Measurements from ENCODE around the gene TM9SF1.

TM9SF1 gene

DNA sequence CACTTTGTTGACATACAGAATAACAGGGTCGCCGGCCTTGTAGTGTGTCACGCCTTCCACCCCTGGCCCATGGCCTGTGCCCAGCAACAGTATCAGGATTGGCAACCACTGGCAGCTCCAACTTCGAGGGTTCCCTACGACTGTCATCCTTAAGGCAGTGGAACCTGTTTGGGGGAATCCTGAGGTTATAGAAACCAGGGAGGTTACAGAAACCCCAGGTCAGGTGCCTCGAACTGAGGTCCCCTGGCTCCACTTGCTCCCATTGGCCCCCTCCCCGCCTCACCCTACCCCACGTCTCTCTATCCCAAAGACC, 412 bp downstream of the TM9SF1 start:
- DNase-seq, result no peak

DNA sequence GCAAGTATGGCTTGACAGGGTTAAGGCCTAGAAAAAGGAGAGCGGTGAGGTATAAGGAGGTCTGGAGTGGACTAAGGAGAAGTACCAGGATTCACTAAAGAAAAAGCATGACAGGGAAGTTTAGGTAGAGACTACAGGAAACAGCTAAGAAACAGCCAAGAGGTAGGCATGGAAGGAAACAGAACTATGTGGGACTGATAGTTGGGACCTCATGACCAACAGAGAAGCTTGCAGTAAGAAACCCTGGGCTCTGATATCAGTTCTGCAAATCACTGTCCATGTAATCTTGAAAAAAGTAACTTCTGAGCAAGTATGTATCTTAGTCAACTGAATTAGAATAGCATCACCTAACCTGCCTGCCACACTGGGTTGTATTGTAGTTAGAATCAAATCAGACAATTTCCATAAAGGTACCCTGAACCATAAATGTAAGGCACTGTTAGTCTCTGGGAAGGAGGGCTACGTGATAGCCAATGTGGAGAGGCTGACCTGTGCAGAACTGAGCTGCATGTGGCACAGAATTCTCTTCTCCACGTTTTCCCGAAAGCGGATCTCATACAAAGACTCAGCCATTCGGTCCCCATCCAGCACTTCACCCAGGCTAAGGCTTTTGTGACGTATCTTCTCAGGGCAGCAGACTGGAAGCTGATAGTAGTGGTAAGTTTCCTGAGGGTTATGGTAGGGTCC, 912 bp downstream of the TM9SF1 start:
- DNase-seq, result no peak

DNA sequence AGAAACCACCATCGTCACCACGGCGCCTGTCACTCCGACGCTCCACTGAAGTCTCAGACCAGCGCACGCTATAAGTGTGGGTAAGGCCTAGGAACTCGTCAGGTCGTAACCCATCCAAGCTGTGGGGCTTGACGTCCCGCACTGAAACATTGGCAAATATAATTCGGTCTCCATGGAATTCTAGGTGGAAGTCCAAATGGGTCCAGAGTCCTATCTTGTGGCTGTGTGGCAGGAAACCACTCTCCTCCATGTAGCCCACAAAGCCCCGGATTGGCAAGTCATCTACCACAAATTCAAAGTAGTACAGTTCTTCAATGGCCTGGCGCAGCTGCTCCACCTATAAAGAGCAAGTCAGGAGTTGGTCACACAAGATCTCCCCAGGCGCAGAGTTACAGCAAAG, 2.3 kb downstream of the TM9SF1 start:
- no peak for DNase-seq

DNA sequence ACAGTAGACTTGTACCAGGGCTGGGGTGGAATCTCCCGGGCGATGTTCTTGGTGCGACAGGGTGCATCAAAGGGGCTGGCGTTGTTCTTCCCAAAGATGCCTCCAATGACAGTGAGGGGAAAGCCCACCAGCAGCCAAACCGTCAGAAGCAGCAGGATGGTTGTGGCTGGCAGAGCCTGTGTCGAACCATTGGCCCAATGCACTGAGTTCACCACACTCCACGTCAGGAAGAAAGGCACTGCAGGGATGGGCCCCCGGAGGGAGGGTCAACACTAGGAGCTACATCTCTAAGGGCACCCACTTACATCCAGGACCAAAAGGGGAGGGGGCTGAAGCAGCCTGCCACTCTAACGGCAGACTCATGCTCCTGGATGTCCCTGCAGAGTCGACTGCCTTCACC, 4.8 kb downstream of the TM9SF1 start:
- no peak for DNase-seq

DNA sequence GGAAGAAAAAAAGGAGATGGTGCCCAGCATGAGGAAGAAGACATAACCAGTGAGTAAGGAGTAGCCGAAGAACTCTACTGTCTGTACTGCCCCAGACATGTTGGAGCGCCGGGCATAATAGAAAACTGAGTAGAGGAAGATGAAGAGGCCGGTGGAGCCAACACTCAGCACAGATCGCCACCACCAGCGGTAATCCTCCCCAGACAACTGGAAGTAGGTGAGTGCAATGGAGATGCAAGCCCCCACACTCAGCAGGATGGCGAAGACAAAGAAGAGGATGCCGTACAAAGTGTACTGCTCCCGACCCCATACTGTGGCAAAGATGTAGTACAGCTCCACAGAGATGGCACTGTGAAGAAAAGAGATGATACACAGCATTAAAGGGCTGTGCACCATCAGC, 5.8 kb downstream of the TM9SF1 start:
- DNase-seq, result no peak

DNA sequence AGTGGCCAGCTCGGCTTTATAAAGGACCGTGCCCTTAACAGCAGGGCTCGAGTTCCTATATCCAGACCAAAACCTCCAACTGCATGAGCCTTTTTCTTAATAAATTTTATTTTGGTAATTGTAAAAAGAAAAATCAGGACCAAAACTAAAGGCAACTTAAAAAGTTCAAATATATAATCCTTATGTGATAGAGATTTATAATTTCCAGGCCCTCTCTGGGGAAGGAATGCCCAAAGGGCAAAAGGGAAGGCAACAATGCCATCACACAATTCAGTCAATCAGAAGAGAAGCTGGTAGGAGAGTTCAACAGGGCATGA, 6.2 kb downstream of the TM9SF1 start:
- no peak for DNase-seq

DNA sequence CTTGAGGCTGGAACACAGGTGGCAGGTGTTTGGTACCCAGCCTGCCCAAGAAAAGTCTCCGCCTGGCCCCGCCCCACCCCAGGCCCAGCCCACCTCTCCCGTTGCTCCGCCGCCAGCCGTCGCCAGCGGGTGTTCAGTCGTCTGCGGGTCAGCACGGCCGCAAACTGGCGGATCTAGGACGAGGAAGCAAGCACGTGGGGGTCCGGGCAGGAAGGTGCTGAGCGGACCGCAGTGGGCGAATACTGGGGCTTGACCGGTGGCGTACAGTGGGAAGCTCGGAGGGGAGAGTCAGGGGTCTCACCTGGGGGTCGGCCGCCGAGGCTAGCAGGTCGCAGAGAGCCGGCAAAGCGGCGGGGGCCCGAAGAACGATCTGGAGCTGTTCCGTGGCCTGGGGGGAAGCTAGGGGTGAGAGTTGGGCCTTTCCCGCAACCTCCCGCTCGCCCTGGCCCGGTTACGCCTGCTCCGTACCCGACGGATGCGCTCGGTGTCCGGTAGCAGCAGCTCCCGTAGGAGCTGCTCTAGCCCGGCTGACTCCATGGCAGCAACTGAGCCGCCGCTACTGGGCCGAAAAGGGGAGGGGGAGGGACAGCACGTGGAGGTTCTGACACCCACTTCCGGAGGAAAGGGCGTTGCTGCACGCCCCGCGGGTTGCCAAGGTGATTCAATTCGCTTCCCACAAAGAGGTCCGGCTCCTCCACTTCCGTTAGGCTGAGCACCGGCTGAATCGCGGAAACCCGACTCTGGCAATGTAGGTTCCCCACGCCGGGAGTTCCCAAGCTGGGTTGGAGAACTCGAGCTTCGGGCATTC, 6.8 kb downstream of the TM9SF1 start, which contains the start of gene IPO4:
IPO4 (minus strand) TSS at position 566 of the 808 bp plus-strand sequence; CDS start at position 537, 29 bp downstream.
- peak; percentile 95 for DNase-seq

DNA sequence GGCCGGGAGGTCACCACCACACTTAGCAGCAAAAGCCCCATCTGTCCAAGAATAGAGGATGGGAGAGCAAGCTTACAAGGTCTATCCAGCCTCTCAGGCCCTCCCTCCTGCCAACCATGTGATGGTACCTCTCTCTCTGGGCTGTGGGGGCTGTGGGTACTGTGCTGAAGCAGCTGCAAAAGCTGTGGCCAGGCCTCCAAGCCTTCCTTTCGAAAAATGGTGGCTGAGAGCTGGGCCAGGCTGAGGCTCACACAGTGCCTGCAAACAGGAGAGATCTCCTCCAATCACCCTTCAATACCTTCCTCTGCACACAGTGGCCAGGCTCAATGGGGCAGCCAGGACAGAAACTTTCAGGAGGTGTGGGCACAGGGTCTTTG, 7.7 kb downstream of the TM9SF1 start:
- DNase-seq, result no peak

DNA sequence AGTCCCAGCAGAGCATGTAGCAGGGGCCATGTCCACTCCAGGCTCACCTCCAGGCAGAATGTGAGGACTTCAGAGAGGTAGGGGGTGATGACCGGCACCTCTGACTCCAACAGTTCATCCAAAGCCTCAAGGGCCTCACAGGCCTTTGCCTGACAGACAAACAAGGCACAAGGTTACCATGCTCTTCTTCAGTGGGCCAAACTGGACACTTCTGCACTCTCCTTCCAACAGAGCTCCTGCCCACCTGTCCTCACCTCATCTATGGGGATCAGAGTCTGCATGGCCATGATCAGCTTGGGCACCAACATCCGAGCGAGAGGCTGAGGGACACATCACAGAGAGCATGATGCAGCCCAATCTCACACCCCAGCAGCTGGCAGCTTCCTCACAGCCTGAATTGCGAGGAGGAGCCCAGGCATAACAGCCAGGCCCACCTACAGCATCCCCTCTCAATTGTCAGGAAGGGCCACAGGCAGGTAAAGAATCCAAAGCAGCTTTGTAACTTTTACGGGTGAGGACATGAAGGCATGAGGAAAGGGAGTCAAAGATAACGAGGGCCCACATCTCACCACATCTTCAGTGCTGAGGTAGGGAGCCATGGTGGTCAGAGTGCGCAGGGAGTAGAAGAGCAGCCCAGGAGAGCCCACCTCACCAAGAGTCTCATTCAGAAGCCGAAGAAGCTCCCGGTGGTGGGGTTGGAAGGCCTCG, 8.3 kb downstream of the TM9SF1 start:
- DNase-seq, result no peak

DNA sequence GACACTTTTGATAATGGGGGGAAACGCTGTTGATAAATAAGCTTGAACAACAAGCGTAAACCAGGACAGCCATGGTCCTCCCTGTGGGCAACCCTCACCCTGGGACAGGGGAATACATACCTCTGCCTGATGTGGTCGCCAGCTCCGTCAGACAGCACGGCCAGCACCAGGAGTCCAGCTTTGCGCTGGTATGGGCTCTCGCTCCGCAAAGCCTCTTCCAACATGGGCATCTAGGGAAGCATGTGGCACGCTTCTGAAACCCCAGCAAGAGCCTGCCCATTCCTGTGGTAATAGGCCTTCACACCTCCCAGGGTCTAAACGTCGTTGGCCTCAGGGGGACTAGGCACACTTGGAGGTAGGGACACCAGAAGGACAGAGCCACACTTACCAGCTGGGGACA, 9.5 kb downstream of the TM9SF1 start:
- no peak for DNase-seq

DNA sequence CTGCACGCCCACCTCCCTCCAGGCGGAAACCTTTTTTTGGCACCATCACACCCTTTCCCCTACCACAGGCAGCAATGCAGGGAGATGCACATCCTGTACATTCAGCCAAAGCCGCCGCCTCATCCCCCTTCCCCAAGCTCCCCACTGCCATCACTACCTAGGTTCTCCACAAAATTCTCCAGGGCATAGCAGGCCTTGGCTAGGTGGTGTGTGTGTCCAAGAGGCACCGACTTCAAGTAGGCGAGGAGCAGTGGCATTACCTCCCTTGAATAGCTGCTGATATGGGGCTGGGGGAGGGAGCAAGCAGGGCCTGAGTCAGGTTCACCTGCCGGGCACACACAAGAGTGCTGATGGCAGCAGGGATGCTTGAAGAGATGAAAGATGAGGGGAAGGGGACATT, 10.2 kb downstream of the TM9SF1 start:
- DNase-seq, result no peak

DNA sequence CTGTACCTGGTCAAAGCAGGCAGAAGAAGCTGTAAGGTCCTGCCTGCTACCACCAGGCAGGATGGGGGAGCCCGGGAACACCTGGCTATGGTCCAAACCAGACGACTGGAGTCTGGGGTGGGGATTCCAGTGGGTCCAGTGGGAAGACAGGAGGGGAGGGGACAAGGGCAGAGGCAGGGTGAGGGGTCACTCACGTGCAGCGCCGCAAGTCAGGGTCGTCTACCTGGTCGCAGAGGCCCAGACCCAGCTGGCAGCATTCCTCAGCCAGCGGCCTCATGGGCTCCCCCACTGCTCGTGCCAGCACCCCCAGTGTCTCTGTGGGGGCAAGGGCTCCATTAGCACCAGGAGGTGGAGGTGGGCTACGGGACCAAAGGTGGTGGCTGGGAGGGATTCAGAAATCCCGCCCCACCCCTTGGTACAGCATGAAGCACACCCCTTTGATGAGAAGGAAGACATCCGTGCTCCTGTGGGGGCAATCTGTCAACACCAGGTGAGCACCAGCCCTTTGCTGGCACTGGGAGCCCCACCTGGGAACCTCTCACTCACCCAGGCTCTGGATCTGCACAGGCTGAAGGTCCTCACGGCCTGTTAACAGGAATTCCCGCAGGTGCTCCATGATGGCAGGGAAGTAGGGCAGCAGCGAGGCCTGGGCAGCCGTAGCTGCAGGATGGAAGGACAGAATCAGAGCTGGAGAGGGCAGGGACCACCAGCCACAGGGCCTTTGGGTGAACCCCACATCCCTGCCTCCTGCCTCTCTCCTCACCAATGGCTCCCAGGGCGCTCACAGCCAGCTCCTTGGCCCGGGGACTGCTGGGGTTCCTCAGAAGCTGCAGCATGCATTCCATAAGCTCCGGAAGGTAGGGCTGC, 10.9 kb downstream of the TM9SF1 start:
- no peak for DNase-seq

DNA sequence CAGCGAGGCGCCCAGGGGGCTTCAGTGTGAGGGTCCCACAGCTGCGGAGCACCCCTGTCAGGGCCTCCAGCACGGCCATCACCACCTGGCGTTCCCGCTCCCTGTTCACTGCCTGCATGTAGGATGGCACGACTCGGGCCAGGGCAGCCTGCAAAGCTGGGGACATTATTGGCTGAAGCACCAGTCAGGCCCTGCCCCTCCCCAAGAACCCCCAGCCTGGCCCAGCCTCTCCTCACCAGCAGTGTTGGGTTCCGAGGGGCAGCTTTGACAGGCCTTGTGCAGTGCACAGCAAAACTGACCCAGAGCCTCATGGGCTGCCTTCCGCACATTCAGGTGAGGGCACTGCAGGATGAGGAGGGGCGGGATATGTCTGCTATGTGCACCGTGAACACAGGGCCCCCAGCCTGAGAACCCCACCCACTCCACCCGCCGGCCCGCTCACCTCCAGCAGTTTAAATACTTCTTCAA, 12.2 kb downstream of the TM9SF1 start:
- no peak for DNase-seq

DNA sequence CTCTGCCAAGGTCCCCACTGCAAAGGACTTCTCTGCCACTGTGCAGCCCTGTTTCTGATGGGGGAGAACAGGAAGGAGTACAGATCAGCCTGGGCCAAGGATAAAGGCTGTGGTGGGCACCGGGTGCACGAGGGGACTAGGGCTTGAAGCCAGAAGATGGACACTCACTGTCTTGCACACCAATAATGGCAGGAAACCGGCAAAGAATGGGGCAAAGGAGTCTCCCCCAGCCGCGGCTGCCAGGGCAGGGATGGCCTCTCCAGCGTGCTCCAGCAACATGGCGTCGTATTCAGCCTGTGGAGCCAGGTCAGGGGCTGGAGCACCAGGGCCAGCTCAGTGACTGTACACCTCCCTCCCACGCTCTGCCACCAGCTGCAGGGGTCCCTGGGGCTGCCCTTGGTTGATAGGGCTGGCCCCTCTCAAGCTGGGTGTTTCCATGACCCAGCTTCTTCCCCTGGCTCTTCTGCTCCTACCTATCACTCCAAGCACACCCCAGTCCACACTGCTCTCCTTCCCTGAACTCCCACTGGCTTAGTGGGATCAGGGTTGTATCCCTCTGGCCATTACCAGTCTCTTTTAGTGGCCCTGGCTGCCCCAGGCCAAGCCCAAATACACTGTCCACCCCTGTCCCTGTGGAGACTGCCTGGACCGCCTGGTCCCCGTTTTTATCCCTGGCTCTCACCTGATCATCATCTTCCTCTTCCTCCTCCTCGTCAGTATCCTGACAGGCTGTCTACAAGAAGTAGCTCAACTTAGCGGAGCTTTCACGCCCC, 12.9 kb downstream of the TM9SF1 start:
- no peak for DNase-seq

DNA sequence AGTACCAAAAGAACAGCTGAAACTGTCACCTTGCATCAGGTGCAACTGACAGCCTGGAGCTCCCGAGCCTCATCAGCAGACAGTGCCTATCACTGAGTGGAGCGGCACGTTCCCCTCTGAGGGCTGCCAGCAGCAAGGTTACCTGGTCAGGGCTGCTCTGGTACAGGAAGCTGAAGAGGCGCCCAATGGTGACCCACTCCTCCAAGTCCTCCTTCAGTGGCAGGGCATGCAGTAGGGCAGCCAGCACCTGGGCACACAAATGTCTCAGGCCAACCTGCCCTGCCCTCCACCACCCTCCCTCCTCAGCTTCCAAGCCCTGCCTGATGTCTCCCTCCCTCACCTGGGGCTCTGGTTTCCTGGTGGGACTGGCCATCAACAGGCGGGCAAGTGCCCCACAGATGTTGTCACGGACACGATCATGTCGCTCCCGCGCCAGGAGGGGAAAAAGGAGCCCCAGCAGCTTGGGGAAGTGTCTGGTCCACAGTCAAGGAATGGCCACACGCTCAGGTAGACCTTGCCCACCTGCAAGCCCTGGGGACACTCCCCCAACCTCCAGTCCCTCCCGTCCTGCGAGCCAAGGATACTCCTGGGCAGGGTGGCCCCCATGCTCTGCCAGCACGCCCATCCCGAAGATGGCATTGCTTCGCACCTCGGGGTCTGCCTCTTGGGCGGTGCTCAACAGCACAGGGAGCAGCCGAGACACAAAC, 13.7 kb downstream of the TM9SF1 start:
- DNase-seq, result no peak

DNA sequence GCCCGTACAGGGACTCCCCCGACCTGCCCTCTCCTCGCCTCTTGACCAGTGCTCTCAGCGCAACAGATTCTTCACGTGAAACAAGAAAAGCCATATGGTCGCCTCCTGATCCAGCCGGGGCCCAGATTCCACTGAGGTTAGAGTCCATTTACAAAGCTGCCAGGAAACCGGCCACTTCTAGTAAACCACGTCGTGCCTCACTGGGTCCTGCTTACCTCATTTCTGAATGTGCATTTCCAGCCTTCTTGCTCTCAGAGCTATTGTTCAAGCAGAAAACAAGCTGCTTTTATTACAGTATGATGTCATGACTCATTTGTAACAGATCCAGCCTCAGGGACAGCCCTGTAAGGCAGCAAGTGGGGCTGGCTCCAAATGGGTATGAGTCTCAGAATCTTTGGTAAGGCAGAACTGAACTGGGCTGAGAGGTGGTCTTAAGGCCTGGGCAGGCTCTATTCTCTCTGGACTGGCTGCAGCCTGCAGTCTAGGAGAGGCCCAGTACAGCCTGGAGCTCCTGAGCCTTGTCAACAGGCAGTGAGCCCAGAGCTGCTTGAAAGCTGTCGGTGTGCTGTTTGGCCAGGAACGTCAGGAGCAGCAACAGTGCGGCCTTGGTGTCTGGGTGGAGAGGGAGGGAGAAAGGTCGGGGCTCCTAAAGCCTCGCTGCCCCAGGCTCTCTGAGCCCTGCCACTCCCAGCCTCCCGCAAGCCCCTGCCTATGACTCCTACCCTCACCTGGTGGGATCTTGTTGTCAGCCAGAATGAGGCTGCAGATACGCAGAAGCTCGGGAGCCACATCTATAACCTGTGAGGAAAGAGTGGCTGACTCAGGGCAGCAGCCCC, 15.1 kb downstream of the TM9SF1 start:
- no peak for DNase-seq

DNA sequence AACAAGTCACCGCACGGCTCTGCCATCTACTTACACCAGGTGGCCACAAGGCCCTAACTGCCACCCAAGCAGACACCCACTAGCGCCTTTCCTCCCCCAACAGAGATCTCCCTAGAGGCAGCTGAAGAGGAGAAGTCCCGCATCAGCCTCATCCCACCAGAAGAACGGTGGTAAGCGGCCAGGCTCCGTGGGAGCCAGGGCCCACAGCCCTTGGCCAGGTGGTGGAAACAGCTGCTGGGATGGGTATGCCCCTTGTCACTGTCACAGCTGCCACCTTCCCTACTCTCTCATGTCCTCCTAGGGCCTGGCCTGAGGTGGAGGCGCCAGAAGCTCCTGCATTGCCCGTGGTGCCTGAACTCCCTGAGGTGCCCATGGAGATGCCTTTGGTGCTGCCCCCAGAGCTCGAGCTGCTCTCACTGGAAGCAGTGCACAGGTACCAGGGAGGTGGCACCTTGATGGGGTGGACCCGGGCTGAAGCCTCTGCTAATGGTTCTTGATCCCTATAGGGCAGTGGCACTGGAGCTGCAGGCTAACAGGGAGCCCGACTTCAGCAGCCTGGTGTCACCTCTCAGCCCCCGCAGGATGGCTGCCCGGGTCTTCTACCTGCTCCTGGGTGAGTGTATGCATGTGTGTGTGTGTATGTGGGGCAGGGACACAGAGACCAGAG, 15.8 kb downstream of the TM9SF1 start:
- DNase-seq, result no peak

DNA sequence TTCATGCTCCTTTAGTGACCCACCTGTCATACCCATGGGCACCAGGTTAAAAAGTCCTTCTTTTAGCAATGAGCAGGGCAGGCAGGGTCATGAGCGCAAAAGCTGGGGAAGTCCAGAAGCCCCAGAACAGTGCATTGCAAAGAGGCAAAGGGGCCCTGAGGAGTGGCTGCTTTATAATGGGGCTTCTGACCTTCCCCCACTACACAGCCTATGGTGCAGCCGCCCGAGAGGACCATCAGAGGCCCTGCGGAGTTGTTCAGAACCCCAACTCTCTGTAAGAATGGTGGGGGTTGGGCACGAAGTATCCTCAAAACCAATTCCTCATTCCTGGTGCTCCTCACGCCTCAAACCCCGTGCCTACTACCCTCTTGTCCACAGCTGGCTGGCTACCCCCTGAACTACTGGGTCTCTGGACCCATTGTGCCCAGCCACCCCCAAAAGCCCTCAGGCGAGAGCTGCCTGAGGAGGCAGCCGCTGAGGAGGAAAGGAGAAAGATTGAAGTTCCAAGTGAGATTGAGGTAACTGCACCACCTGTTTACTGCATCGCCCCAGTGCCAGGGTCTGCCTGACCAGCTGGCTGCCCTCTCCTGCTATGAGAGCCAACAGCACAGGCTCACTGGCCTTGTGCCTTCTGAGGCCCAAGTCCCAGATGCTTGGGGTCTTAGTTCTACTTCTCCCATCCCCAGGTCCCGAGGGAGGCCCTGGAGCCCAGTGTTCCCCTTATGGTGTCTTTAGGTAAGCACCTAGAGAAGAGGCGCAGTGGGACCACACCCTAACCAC, 16.7 kb downstream of the TM9SF1 start:
- DNase-seq, result no peak

DNA sequence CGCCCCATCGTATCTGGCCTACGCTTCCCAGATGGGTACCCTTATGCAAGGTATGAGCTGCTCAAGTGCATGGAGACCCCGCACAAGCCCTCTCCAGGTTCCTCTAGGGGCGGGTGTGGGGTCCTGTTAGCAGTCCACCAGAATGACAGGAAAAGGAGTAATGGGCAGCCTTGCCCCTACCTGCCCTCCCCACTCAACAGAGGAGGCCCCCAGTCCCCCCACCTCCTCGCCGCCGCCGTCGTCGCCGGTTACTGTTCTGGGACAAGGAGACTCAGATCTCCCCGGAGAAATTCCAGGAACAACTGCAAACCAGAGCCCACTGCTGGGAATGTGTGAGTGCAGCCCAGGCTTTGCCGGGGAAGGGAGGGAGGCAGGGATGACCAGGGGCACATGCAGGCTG, 17.4 kb downstream of the TM9SF1 start:
- DNase-seq, result no peak
